ENCODE measurements around the gene LAMTOR4.
"Not testable (repeated sequence)": the region's sequence is repeated elsewhere in the genome, so short reads cannot be mapped to it uniquely, and the experiment has no call there.

The LAMTOR4 gene

GRCh38 chr7:100122568-100122967 is 26.1 kb upstream of the LAMTOR4 start:
- DNase-seq (ENCODE audit: low read depth): no peak

- DNase-seq (ENCODE audit: low read depth): no peak
Measured at GRCh38 chr7:100124301-100125230, 24.2 kb upstream of the LAMTOR4 start.

DNA sequence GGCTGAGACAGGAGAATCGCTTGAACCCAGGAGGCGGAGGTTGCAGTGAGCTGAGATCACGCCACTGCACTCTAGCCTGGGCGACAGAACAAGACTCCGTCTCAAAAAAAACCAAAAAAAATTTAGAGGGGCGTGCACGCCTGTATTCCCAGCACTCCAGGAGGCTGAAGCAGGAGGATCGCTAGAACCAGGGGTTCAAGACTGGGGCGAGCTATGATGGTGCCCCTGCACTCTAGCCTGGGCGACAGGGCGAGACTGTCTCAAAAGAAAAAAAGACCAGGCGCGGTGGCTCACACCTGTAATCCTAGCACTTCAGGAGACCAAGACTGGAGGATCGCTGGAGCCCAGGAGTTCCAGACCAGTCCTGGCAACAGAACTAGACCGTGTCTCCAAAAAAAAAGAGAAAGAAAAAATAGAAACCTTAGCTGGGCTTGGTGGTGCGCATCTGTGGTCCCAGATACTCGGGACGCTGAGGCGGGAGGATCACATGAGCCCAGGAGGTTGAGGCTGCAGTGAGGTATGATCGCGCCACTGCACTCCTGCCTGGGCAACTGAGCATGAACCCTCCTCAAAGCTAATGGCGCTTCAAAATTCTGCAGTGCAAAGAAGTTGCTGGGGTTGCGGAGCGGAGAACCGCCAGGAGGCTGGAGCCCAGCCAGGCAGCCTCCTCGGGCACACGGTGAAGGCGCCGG is 22.3 kb upstream of the LAMTOR4 start:
- DNase-seq (ENCODE audit: low read depth): no peak

- DNase-seq (ENCODE audit: low read depth): peak; percentile 85
Measured at GRCh38 chr7:100126931-100127865, 21.5 kb upstream of the LAMTOR4 start, which contains the start of gene MBLAC1. TSS of gene MBLAC1 (plus strand) at chr7:100126967. CDS start at chr7:100127396, 429 bp downstream.

- no peak for DNase-seq (ENCODE audit: low read depth)
Measured at GRCh38 chr7:100127866-100128636, 20.7 kb upstream of the LAMTOR4 start.

- DNase-seq (ENCODE audit: low read depth): no peak
Measured at GRCh38 chr7:100128637-100128963, 20.1 kb upstream of the LAMTOR4 start.

DNA sequence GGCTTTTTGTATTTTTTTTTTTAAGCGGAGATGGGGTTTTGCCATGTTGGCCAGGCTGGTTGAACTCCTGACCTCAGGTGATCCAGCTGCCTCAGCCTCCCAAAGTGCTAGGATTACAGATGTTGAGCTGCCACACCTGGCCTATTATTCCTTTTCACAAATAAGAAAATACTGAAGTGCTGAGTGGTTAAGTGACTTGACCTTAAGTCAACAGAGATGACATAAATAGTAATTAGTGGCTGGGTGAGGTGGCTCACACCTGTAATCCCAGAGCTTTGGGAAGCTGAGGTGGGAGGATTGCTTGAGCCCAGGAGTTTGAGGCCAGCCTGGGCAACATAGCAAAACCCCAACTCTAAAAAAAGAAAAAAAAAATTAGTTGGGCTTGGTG is 18.5 kb upstream of the LAMTOR4 start:
- DNase-seq (ENCODE audit: low read depth): not testable (repeated sequence)

GRCh38 chr7:100130608-100131453 is 17.9 kb upstream of the LAMTOR4 start:
- peak; percentile 73 for DNase-seq (ENCODE audit: low read depth)

- DNase-seq (ENCODE audit: low read depth): no peak
Measured at GRCh38 chr7:100132126-100132525, 16.6 kb upstream of the LAMTOR4 start.

DNA sequence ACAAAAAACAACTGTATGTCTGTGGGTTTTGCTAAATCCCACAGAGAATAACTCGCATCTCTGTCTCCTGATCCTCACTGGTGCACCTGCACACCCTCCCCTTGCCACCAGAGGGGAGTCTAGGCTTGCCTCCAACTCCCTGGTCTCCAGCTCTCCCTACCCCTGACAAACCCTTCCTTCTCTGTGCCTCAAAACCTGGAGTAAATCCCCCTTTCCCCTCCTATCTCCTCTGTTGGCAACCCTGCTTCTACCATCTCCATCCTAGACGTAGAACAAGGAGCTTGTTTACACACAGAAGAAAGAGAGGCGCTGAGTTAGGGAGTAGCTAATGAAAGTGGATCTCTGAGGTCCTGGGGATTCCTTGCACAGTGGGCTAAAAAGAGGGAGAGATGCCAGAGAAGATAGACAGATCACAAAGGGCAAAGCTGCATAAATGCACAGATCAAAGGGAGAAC is 16.0 kb upstream of the LAMTOR4 start:
- DNase-seq (ENCODE audit: low read depth): peak; percentile 53

- no peak for DNase-seq (ENCODE audit: low read depth)
Measured at GRCh38 chr7:100137851-100138760, 10.6 kb upstream of the LAMTOR4 start.

GRCh38 chr7:100141555-100141949 is 7.2 kb upstream of the LAMTOR4 start:
- DNase-seq (ENCODE audit: low read depth): no peak

DNA sequence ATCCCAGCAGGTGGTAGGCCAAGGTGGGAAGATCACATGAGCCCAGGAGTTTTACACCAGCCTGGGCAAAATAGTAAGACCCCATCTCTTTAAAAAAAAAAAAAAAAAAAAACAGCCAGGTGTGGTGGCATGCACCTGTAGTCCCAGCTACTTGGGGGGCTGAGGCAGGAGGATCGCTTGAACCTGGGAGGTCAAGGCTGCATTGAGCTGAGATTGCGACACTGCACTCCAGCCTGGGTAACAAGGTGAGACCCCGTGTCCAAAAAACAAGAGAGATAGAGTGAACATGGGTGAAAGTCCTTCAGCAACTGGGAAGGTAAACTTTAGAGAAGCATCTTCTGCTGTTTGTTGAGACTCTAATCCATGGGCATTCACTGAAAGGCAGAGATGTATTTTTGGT is 6.3 kb upstream of the LAMTOR4 start:
- DNase-seq (ENCODE audit: low read depth): no peak

DNA sequence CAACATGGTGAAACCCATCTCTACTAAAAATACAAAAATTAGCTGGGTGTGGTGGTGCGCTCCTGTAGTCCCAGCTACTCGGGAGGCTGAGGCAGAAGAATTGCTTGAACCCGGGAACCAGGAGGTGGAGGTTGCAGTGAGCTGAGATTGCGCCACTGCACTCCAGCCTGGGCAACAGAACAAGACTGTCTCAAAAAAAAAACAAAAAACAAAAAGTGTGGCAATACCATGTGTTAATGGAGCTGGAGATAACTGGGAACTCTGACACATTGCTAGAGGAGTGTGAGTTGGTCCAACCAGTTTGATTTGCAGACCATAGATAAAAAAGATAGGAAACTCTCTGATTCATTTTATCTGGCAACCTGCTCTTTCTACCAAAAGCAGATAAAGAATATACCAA is 2.4 kb upstream of the LAMTOR4 start:
- not testable (repeated sequence) for DNase-seq (ENCODE audit: low read depth)

GRCh38 chr7:100147278-100147677 is 1.4 kb upstream of the LAMTOR4 start:
- DNase-seq (ENCODE audit: low read depth): no peak

DNA sequence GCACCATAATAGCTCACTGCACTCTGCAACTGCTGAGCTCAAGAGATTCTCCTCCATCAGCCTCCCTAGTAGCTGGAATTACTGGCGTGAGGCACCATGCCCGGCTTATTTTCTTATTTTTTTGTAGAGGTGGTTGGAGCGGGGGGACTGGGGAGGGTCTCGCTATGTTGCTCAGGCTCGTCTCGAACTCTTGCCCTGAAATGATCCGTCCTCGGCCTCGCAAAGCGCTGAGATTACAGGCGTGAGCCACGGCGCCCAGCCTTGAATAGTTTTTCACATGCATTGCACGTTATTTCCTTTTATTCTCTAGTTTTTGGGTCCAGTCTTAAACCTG is 526 bp upstream of the LAMTOR4 start:
- no peak for DNase-seq (ENCODE audit: low read depth)

DNA sequence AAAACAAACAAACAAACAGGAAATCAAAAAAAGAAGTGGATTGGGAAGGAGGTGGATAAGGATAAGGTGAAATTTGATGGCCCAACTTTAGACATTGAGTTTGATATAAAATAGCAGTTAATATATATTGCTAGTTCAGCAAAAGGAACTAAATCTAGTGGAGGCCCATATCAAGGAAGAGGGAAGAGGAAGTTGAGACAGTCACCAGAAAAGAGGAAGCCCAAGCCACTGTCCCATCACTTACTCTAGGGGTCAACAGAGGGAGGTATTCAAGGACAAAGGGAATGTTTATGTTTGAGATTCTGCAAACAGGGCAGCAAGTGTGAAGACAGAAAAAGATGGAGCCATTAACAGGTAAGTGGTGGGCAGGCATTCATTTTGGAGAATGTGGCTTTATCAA is 3.7 kb downstream of the LAMTOR4 start:
- no peak for DNase-seq (ENCODE audit: low read depth)

GRCh38 chr7:100152937-100153666 is 4.4 kb downstream of the LAMTOR4 start:
- DNase-seq (ENCODE audit: low read depth): no peak
